Transverse colon (tissue), 4 donors: ENCODE results near the gene TRNP1. TPM values are rescaled to one million over a fixed set of nuclear protein-coding genes. Genes with fewer than 3 reads are reported as not detected.

Experiments used
- DNase-seq: peaks from one replicate; pipeline ENCODE4 v3.0.0-alpha.2; 2019
- H3K27ac ChIP-seq, 4 donors: fragments of 200-600 bp; sonication (generic); 2 replicates each; pipeline ENCODE4 v1.5.1; 2016 to 2018; ENCODE audit warnings: inconsistent platforms in 4 of 4
- H3K27me3 ChIP-seq: fragments of 200-600 bp; sonication (generic); 2 replicates; pipeline ENCODE4 v1.5.1; 2017; ENCODE audit warnings: inconsistent platforms
- H3K36me3 ChIP-seq, 4 donors: fragments of 200-600 bp; sonication (generic); 2 replicates each; pipeline ENCODE4 v1.5.1; 2017 to 2019; ENCODE audit warnings: inconsistent platforms in 4 of 4
- H3K4me1 ChIP-seq, 4 donors: fragments of 200-600 bp; sonication (generic); 2 replicates each; pipeline ENCODE4 v1.5.1; 2017 to 2020; ENCODE audit warnings: inconsistent platforms in 4 of 4
- H3K4me3 ChIP-seq, 4 donors: fragments of 200-600 bp; sonication (generic); 1 replicate in 1 of 4; 2 replicates in 3 of 4; pipeline versions ENCODE4 v1.5.1 to v1.6.1; 2017 to 2019; ENCODE audit warnings: inconsistent platforms in 4 of 4
- H3K9me3 ChIP-seq, 2 donors: fragments of 200-600 bp; sonication (generic); 2 replicates each; pipeline ENCODE4 v1.5.1; 2017 to 2019; ENCODE audit warnings: inconsistent platforms in 2 of 2
- CTCF ChIP-seq, 5 experiments: fragments of 200-600 bp in 3 of 5; fragments of 450-650 bp in 2 of 5; sonication (generic) in 3 of 5; IDR thresholded peaks; 1 replicate in 2 of 5; 2 replicates in 3 of 5; pipeline ENCODE4 v1.5.1; 2016 to 2017; ENCODE audit warnings: antibody characterized with exemption in 5 of 5, inconsistent platforms in 3 of 5, mild to moderate bottlenecking in 2 of 5, moderate library complexity in 1 of 5
- EP300 ChIP-seq: sonication (generic); formaldehyde crosslinking; IDR thresholded peaks from one replicate; pipeline ENCODE4 v1.6.1; 2017; ENCODE audit warnings: antibody characterized with exemption, low read depth
- POLR2A ChIP-seq: fragments of 450-650 bp; IDR thresholded peaks from one replicate; pipeline ENCODE4 v1.6.1; 2016; ENCODE audit warnings: antibody characterized with exemption, mild to moderate bottlenecking, moderate library complexity
- POLR2AphosphoS5 ChIP-seq, 3 donors: sonication (generic); formaldehyde crosslinking; IDR thresholded peaks; one replicate each; pipeline ENCODE4 v1.6.1; 2016; ENCODE audit warnings: antibody characterized with exemption in 3 of 3
- WGBS, 2 donors: methylation state at CpG; one replicate each; pipeline ENCODE4 v1.1.5; 2018; ENCODE audit warnings: low coverage in 1 of 2; 5-methylcytosine and 5-hydroxymethylcytosine counted together
- in situ Hi-C, 4 donors: fragments of 200-750 bp; cut with MboI; loops; one replicate each; pipeline versions ENCODE4 v1.15.0 to v1.15.1; 2017; ENCODE audit warnings: low sequenced_read_pairs in 3 of 4, low pct_ligation_motif_present in 1 of 4, low pct_unique_long_range_greater_than_20kb in 1 of 4
- intact Hi-C: fragments of 100-400 bp; cut with DNase I; formaldehyde crosslinking; loops from one replicate; pipeline ENCODE4 v1.15.1; 2023; ENCODE audit warnings: low total_unique reads
- total RNA-seq, 4 donors: library from RNA; depleted of rRNA; stranded (reverse); fragments of >200 nt; gene quantifications; one replicate each; pipeline ENCODE4 v1.1.0, GENCODE V29; 2016

TRNP1 gene
- total RNA-seq, 4 donors from 2014 or later: 0.80 to 4.1 (median 2.3) TPM; not detected in 1

- no peak for TF ChIP-seq POLR2A
- intact Hi-C loops (no loop called here), in situ Hi-C loops (no loop called here)
- 86 to 100% methylated on average over 1 to 24 of the region's 24 CpGs for WGBS, 2 donors
- Histone ChIP-seq H3K27ac (no peak overlapping the region), H3K4me3 (no peak overlapping the region), H3K27me3 (peaks cover under 1% of the 10 kb centered on the region), H3K9me3 (no peaks in the 10 kb centered on the region), H3K36me3 (no peaks in the 10 kb centered on the region), H3K4me1 (peaks cover 0 to under 1% (median 0%) of the 10 kb centered on the region in 4 donors)
- no peak for DNase-seq
Measured at GRCh38 chr1:26951821-26952497, 41.5 kb upstream of the TRNP1 start.

GRCh38 chr1:26953374-26953773 lies 40.1 kb upstream of the TRNP1 start:
- 96 to 100% methylated on average over 1 to 5 of the region's 5 CpGs for WGBS, 2 donors

GRCh38 chr1:26956321-26956720 lies 37.2 kb upstream of the TRNP1 start:
- TF ChIP-seq EP300 (no peak), CTCF (IDR thresholded peaks at IDR 0.05) (no peak), POLR2A (no peak), POLR2AphosphoS5 (IDR thresholded peaks at IDR 0.05) (no peak)
- Histone ChIP-seq H3K36me3 (no peaks in the 10 kb centered on the region), H3K4me1 (peaks cover 0 to 19% (median 10%) of the 10 kb centered on the region in 4 donors), H3K4me3 (no peak overlapping the region), H3K9me3 (no peaks in the 10 kb centered on the region), H3K27me3 (peaks cover 44% of the 10 kb centered on the region), H3K27ac (no peak overlapping the region)
- DNase-seq: no peak
- WGBS, 2 donors: 86 to 94% methylated on average over 2 to 3 of the region's 3 CpGs
- in situ Hi-C loops: no loop called here
- intact Hi-C loops: no loop called here

More at GRCh38 chr1:26953374-26953773, 40.1 kb upstream of the TRNP1 start:
- in situ Hi-C loops (no loop called here), intact Hi-C loops (no loop called here)
- no peak overlapping the region for H3K27ac ChIP-seq
- H3K36me3 ChIP-seq: no peaks in the 10 kb centered on the region
- no peaks in the 10 kb centered on the region for H3K4me1 ChIP-seq
- DNase-seq: no peak
- TF ChIP-seq CTCF (IDR thresholded peaks at IDR 0.05): no peak
- no peak for TF ChIP-seq EP300
- H3K9me3 ChIP-seq: no peaks in the 10 kb centered on the region
- H3K27me3 ChIP-seq: peaks cover 15% of the 10 kb centered on the region
- H3K4me3 ChIP-seq: no peak overlapping the region

DNA sequence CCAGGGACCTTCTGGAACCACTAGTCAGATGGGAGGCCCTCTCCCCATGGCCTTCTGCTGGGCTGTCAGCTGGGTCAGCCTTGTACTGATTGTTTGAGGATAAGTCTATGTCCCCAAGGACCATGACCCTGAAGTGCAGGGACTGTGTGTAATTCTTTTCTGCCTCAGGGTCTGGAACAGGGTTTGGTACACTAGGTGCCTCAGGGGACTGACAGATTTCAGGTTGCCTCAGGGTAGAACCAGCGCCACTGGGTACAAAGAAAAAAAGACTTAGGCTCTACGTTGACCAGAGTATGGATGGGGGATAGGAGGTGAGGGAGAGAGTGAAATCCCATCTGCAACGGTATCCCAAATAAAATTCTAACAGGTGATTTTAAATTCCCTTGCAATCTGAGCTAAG lies 36.2 kb upstream of the TRNP1 start:
- H3K36me3 ChIP-seq: no peaks in the 10 kb centered on the region
- in situ Hi-C loops (no loop called here), intact Hi-C loops (no loop called here)
- no peak overlapping the region for H3K27ac ChIP-seq
- no peak overlapping the region for H3K4me3 ChIP-seq
- 88 to 90% methylated on average over 3 of the region's 3 CpGs for WGBS, 2 donors
- peaks cover 0 to 20% (median 12%) of the 10 kb centered on the region in 4 donors for H3K4me1 ChIP-seq
- H3K9me3 ChIP-seq: no peaks in the 10 kb centered on the region
- TF ChIP-seq CTCF (IDR thresholded peaks at IDR 0.05) (no peak), POLR2A (no peak), EP300 (no peak), POLR2AphosphoS5 (IDR thresholded peaks at IDR 0.05) (no peak)
- no peak for DNase-seq
- H3K27me3 ChIP-seq: peaks cover 44% of the 10 kb centered on the region

DNA sequence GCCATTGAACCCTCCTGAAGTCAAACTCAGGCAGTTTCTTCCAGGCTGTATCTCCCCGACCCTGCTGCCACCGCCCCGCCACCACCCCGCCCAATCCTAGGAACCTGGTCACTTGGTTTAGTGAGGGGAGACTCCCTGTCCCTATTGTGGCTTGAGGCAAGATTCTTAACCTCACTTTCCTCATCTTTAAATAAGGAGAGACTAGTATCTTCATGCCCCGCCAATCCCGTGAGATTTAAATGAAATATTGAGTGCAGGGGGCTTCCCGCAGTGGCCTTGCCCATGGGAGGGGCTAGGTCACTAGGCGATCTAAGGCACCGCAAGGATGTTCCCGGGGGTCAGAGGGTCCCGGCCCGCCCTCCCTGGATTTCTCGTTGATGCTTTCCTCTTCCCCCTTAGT lies 34.2 kb upstream of the TRNP1 start:
- H3K4me3 ChIP-seq: peak overlapping the region; percentile 21 to 71 (median 64)
- peaks cover 0 to 20% (median 12%) of the 10 kb centered on the region in 4 donors for H3K4me1 ChIP-seq
- no peaks in the 10 kb centered on the region for H3K36me3 ChIP-seq
- intact Hi-C loops (no loop called here), in situ Hi-C loops (no loop called here)
- H3K27ac ChIP-seq: peak overlapping the region; percentile 64 to 83 (median 78)
- no peak for DNase-seq
- H3K27me3 ChIP-seq: peaks cover 44% of the 10 kb centered on the region
- TF ChIP-seq CTCF (IDR thresholded peaks at IDR 0.05) (no peak), EP300 (no peak), POLR2A (no peak), POLR2AphosphoS5 (IDR thresholded peaks at IDR 0.05) (no peak)
- WGBS, 2 donors: 18% methylated on average over 13 of the region's 13 CpGs; no CpG with 5 or more reads in 1 of the 2 donors
- no peaks in the 10 kb centered on the region for H3K9me3 ChIP-seq
